K562 (cell line): ENCODE measurements around the gene SPACA9.

Source experiments
- CEBPZ ChIP-seq: fragments of 150-350 bp; IDR thresholded peaks from 2 replicates; pipeline ENCODE4 v1.6.1; 2014; ENCODE audit warnings: low read depth, mild to moderate bottlenecking, low read length, borderline replicate concordance
- FOXK2 ChIP-seq, 2 experiments: fragments of 450-650 bp; IDR thresholded peaks in 1 of 2; conservative IDR thresholded peaks in 1 of 2; 2 replicates each; pipeline ENCODE4 v1.6.1; 2016; ENCODE audit warnings: low read depth in 2 of 2, mild to moderate bottlenecking in 1 of 2
- GTF3C2 ChIP-seq: IDR thresholded peaks from 3 replicates; pipeline ENCODE4 v1.6.1; 2011; ENCODE audit warnings: borderline replicate concordance, mild to moderate bottlenecking, moderate library complexity; ENCODE audit not compliant: insufficient read length; ENCODE audit errors: extremely low read depth
- NR1H2 ChIP-seq: sonication (generic); formaldehyde crosslinking; IDR thresholded peaks from 2 replicates; pipeline ENCODE4 v1.4.0; 2020; ENCODE audit warnings: mild to moderate bottlenecking, missing genetic modification reagents
- NR2C2 ChIP-seq, 2 experiments: fragments of 200-800 bp in 1 of 2; sonication (Bioruptor generic) in 1 of 2; sonication (generic) in 1 of 2; formaldehyde crosslinking in 1 of 2; IDR thresholded peaks; 2 replicates each; pipeline versions ENCODE4 v1.6.1 to v1.8.0; 2016 to 2022; ENCODE audit warnings: mild to moderate bottlenecking in 1 of 2, missing compliant biosample characterization in 1 of 2, missing genetic modification characterization in 1 of 2, missing genetic modification reagents in 1 of 2
- SPI1 ChIP-seq: IDR thresholded peaks from 2 replicates; pipeline ENCODE4 v1.6.1; 2011; ENCODE audit warnings: low read depth, low read length, control low read depth, borderline replicate concordance
- ZNF449 ChIP-seq: fragments of 250-450 bp; sonication (Bioruptor Pico); IDR thresholded peaks from 2 replicates; pipeline ENCODE4 v1.8.0; 2022; ENCODE audit warnings: moderate library complexity, mild to moderate bottlenecking, inconsistent platforms
- ZNF589 ChIP-seq: fragments of 200-800 bp; sonication (Bioruptor generic); IDR thresholded peaks from 2 replicates; pipeline ENCODE4 v1.6.1; 2016; ENCODE audit warnings: low read depth, missing genetic modification characterization, missing compliant biosample characterization
- TF ChIP-seq, protein P1 (sequence below): fragments of 450-650 bp; IDR thresholded peaks from 2 replicates; pipeline ENCODE4 v1.6.1; 2018; ENCODE audit not compliant: partially characterized antibody
- TF ChIP-seq, protein P2 (sequence below): fragments of 250-450 bp; sonication (Bioruptor Pico); IDR thresholded peaks from 2 replicates; pipeline ENCODE4 v1.5.0; 2021

DNA sequence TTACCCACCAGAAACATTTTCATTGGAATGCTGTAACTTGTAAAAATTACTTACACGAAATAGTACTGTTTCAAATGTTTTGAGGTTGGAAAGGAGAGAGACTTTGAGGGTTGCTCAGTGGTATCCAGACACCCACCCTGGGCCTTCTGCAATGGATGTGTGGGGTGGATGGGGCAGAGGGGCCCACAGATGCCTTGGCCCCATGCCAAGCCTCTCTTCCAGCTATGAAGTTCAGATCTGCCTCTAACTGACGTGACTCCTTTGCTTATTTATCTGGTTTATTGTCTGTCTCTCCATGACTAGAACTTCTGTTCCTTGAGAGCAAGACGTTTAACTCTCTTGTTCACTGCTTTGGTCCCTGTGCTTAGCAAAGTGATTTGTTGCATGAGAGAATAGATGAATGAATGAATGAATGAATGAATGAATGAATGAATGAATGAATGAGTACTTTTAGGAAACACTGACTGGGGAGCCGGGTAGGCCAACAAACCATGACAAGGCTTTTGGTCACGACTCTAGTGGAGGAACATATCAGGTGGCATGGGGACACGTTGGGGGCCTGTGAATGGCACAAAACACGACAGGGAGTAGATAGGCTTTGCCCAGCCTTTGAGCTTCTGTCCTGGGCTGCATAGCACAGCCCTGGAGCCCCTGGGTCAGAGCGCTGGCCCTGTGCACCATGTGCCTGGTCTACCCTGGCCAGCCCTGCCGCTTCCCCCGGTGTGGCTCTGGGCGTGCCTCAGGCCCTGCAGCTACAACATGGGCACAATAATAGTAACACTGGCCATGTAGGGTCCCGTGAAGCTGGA is 32.4 kb upstream of the SPACA9 start:
- TF ChIP-seq NR1H2 (CRISPR knock-in tag) (no peak), NR2C2 (CRISPR knock-in tag; IDR thresholded peaks at IDR 0.05) (no peak), NR2C2 (tag; IDR thresholded peaks at IDR 0.05) (no peak), ZNF589 (CRISPR knock-in tag) (no peak), ZNF449 (CRISPR knock-in tag) (no peak), CEBPZ (no peak), FOXK2 (conservative IDR thresholded peaks at IDR 0.05 in 1 of 2, IDR thresholded peaks at IDR 0.05 in 1 of 2; ENCODE audit: low read depth in 2 of 2) (no peak), SPI1 (no peak), GTF3C2 (no peak)
- TF ChIP-seq, protein P1, sequence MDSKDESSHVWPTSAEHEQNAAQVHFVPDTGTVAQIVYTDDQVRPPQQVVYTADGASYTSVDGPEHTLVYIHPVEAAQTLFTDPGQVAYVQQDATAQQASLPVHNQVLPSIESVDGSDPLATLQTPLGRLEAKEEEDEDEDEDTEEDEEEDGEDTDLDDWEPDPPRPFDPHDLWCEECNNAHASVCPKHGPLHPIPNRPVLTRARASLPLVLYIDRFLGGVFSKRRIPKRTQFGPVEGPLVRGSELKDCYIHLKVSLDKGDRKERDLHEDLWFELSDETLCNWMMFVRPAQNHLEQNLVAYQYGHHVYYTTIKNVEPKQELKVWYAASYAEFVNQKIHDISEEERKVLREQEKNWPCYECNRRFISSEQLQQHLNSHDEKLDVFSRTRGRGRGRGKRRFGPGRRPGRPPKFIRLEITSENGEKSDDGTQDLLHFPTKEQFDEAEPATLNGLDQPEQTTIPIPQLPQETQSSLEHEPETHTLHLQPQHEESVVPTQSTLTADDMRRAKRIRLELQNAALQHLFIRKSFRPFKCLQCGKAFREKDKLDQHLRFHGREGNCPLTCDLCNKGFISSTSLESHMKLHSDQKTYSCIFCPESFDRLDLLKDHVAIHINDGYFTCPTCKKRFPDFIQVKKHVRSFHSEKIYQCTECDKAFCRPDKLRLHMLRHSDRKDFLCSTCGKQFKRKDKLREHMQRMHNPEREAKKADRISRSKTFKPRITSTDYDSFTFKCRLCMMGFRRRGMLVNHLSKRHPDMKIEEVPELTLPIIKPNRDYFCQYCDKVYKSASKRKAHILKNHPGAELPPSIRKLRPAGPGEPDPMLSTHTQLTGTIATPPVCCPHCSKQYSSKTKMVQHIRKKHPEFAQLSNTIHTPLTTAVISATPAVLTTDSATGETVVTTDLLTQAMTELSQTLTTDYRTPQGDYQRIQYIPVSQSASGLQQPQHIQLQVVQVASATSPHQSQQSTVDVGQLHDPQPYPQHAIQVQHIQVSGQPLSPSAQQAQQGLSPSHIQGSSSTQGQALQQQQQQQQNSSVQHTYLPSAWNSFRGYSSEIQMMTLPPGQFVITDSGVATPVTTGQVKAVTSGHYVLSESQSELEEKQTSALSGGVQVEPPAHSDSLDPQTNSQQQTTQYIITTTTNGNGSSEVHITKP, result no peak
- TF ChIP-seq, protein P2, sequence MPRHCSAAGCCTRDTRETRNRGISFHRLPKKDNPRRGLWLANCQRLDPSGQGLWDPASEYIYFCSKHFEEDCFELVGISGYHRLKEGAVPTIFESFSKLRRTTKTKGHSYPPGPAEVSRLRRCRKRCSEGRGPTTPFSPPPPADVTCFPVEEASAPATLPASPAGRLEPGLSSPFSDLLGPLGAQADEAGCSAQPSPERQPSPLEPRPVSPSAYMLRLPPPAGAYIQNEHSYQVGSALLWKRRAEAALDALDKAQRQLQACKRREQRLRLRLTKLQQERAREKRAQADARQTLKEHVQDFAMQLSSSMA (CRISPR knock-in tag), result no peak
